Panc1 (cell line): Measurements from ENCODE around the gene WDR35. TPM values are rescaled to one million over a fixed set of nuclear protein-coding genes. Genes with fewer than 3 reads are reported as not detected.
A peak's percentile ranks its signal among the peaks of the same experiment; 100 is the strongest.

Experiments
- ATAC-seq: fragments of 200-7000 bp; cut with Tn5 transposase; 2 replicates; pipeline ENCODE4 v1.9.1; 2020; ENCODE audit warnings: mild to moderate bottlenecking, moderate library complexity
- BruUV-seq: library from RNA; stranded (reverse); fragments of 400-500 nt; replicated peaks from 2 replicates; lab custom pipeline; 2021; lab: Mats Ljungman, UMichigan
- CTCF ChIA-PET: fragments of 300-600 bp; sonication (Branson Sonifier 250); formaldehyde crosslinking; loops from one replicate; lab custom pipeline; 2022; ENCODE audit warnings: antibody characterized with exemption; lab: Charles Lee
- POLR2A ChIA-PET: fragments of 300-600 bp; sonication (Branson Sonifier 250); formaldehyde crosslinking; loops from one replicate; lab custom pipeline; 2022; ENCODE audit warnings: antibody characterized with exemption; lab: Charles Lee
- DNase-seq: peaks from one replicate; pipeline ENCODE4 v3.0.0-alpha.2; 2010; ENCODE audit warnings: low read depth, low spot score
- H3K27ac ChIP-seq: 2 replicates; pipeline ENCODE4 v1.5.1; 2011; ENCODE audit warnings: mild to moderate bottlenecking, low read length, inconsistent platforms
- H3K27me3 ChIP-seq: fragments of 200-500 bp; sonication (Bioruptor generic); 2 replicates; pipeline ENCODE4 v1.6.0; 2014; ENCODE audit warnings: low read length, inconsistent platforms; ENCODE audit not compliant: control insufficient read depth, insufficient read depth
- H3K36me3 ChIP-seq: fragments of 200-500 bp; sonication (Bioruptor generic); 2 replicates; pipeline ENCODE4 v1.5.1; 2014; ENCODE audit warnings: inconsistent platforms, mild to moderate bottlenecking, low read length, moderate library complexity; ENCODE audit not compliant: control insufficient read depth, insufficient read depth
- H3K4me1 ChIP-seq: 2 replicates; pipeline ENCODE4 v1.5.1; 2011; ENCODE audit warnings: inconsistent platforms, mild to moderate bottlenecking, low read length, moderate library complexity; ENCODE audit not compliant: control insufficient read depth, insufficient read depth
- H3K4me3 ChIP-seq, 2 experiments: 2 replicates each; pipeline ENCODE4 v1.5.1; 2011 to 2012; ENCODE audit warnings: low read depth in 2 of 2, low read length in 2 of 2, mild to moderate bottlenecking in 2 of 2, inconsistent platforms in 1 of 2, moderate library complexity in 1 of 2
- H3K9me3 ChIP-seq: fragments of 200-500 bp; sonication (Bioruptor generic); 2 replicates; pipeline ENCODE4 v1.5.1; 2014; ENCODE audit warnings: low read depth, mild to moderate bottlenecking, inconsistent platforms, low read length, moderate library complexity; ENCODE audit not compliant: control insufficient read depth, insufficient read depth
- CTCF ChIP-seq: fragments of 450-650 bp; IDR thresholded peaks from 2 replicates; pipeline ENCODE4 v1.5.1; 2017; ENCODE audit warnings: mild to moderate bottlenecking
- POLR2AphosphoS5 ChIP-seq: IDR thresholded peaks from 2 replicates; pipeline ENCODE4 v1.6.1; 2012; ENCODE audit warnings: mild to moderate bottlenecking, low read depth, low read length, moderate library complexity
- SIN3A ChIP-seq: IDR thresholded peaks from 2 replicates; pipeline ENCODE4 v1.6.1; 2012; ENCODE audit warnings: low read depth, mild to moderate bottlenecking, low read length, moderate library complexity, borderline replicate concordance; ENCODE audit not compliant: insufficient read depth
- TCF7L2 ChIP-seq: IDR thresholded peaks from 2 replicates; pipeline ENCODE4 v1.6.1; 2011; ENCODE audit warnings: mild to moderate bottlenecking, low read depth, low read length, inconsistent platforms
- in situ Hi-C: cut with HindIII; loops from 2 replicates; pipeline ENCODE4 v1.10.0; 2016; ENCODE audit warnings: low sequenced_read_pairs, low pct_unique_long_range_greater_than_20kb
- intact Hi-C: fragments of 100-400 bp; cut with micrococcal nuclease; formaldehyde crosslinking; loops from one replicate; pipeline ENCODE4 v1.10.0; 2022; ENCODE audit not compliant: unreplicated experiment
- total RNA-seq: library from RNA; stranded (reverse); gene quantifications from one replicate; pipeline ENCODE4 v1.2.1, GENCODE V29; 2021; ENCODE audit not compliant: unreplicated experiment
- TF ChIP-seq, protein P1 (sequence below), 2 experiments: IDR thresholded peaks; 2 replicates each; pipeline ENCODE4 v1.6.1; 2011 to 2012; ENCODE audit warnings: low read depth in 2 of 2, control low read depth in 1 of 2, low read length in 1 of 2, mild to moderate bottlenecking in 1 of 2, moderate library complexity in 1 of 2; ENCODE audit not compliant: insufficient read depth in 1 of 2

WDR35 gene
- total RNA-seq, 1 experiment from 2014 or later, result 13.8 TPM

DNA sequence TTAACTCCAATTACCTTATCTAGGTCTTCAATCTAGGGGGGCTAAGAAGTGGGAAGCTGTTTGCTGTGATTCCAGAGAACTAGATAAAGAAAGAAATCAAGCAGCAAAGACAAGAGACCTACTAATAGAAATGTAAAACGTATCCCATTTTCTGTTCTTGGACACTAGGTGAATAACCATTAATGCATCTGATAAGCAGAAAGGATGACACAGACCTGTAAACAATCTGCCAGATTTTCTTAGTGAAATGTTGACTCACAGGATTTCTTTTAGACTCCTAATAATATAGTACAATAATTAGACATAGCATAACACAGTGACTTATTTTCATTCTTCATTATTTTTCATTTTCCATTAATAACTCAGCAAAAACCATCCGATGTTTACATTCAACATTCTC lies 1.3 kb downstream of the WDR35 start:
- peak overlapping the region; percentile 90 to 99; a peak in 3 of 4 replicates for H3K4me3 ChIP-seq
- intact Hi-C loops, result no loop called here

DNA sequence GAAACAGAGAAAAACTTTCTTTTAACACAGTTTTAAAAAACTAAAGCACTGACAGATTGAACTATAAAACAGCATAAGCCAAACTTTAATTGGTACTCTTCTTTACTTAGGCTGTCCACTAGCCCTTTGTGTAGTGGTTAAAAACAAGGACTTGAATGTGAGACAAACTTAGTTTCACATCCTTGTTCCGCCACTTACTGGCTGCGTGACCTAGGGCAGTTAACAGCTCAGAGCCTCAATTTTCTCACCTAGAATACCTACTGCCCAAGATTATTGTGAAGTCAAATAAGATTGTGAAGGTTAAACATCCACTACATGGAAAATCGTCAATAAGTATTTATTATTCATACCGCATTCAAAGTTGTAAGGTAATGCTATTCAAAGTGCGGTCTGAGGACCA lies 2.0 kb downstream of the WDR35 start:
- intact Hi-C loops (no loop called here), in situ Hi-C loops (no loop called here)
- ATAC-seq (no peak), DNase-seq (no peak)
- no peak for TF ChIP-seq SIN3A
- no peak for TF ChIP-seq TCF7L2
- TF ChIP-seq CTCF, result no peak
- TF ChIP-seq, protein P1, sequence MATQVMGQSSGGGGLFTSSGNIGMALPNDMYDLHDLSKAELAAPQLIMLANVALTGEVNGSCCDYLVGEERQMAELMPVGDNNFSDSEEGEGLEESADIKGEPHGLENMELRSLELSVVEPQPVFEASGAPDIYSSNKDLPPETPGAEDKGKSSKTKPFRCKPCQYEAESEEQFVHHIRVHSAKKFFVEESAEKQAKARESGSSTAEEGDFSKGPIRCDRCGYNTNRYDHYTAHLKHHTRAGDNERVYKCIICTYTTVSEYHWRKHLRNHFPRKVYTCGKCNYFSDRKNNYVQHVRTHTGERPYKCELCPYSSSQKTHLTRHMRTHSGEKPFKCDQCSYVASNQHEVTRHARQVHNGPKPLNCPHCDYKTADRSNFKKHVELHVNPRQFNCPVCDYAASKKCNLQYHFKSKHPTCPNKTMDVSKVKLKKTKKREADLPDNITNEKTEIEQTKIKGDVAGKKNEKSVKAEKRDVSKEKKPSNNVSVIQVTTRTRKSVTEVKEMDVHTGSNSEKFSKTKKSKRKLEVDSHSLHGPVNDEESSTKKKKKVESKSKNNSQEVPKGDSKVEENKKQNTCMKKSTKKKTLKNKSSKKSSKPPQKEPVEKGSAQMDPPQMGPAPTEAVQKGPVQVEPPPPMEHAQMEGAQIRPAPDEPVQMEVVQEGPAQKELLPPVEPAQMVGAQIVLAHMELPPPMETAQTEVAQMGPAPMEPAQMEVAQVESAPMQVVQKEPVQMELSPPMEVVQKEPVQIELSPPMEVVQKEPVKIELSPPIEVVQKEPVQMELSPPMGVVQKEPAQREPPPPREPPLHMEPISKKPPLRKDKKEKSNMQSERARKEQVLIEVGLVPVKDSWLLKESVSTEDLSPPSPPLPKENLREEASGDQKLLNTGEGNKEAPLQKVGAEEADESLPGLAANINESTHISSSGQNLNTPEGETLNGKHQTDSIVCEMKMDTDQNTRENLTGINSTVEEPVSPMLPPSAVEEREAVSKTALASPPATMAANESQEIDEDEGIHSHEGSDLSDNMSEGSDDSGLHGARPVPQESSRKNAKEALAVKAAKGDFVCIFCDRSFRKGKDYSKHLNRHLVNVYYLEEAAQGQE (IDR thresholded peaks at IDR 0.05; ENCODE audit: insufficient read depth in 1 of 2, low read depth in 2 of 2, low read length in 1 of 2), result no peak
- no peak for TF ChIP-seq POLR2AphosphoS5
- POLR2A ChIA-PET, result interaction anchor here (0.6 kb wide), 1 partner anchor 27 kb away, joined by 3 read pairs; no protein-coding TSS in a partner anchor
- BruUV-seq, result no TSS peak
- Histone ChIP-seq H3K27ac (no peak overlapping the region; the same call in 1 of the 2 replicates), H3K4me3 (no peak overlapping the region; a peak in 1 of 4 replicates), H3K4me1 (peaks cover 16% of the 10 kb centered on the region), H3K9me3 (no peaks in the 10 kb centered on the region), H3K27me3 (no peaks in the 10 kb centered on the region), H3K36me3 (peaks cover 10% of the 10 kb centered on the region)
- CTCF ChIA-PET, result no interaction called here

More for the DNA sequence above, 1.3 kb downstream of the WDR35 start:
- peaks cover 7% of the 10 kb centered on the region; the same call in 1 of the 2 replicates for H3K36me3 ChIP-seq
- H3K9me3 ChIP-seq, result no peaks in the 10 kb centered on the region
- TF ChIP-seq TCF7L2 (no peak), CTCF (no peak), POLR2AphosphoS5 (no peak), SIN3A (no peak)
- TF ChIP-seq, protein P1 (IDR thresholded peaks at IDR 0.05; ENCODE audit: insufficient read depth in 1 of 2, low read depth in 2 of 2, low read length in 1 of 2), result no peak
- ChIA-PET CTCF (no interaction called here), POLR2A (interaction anchor here (0.6 kb wide), 1 partner anchor 26 kb away, joined by 3 read pairs; no protein-coding TSS in a partner anchor)
- H3K4me1 ChIP-seq, result peaks cover 16% of the 10 kb centered on the region
- no peak for DNase-seq
- H3K27ac ChIP-seq, result peak overlapping the region; percentile 95; the same call in 1 of the 2 replicates
- BruUV-seq, result TSS peak; percentile 71
- ATAC-seq, result no peak
- no peaks in the 10 kb centered on the region for H3K27me3 ChIP-seq
- in situ Hi-C loops, result no loop called here
